K562 (cell line): ENCODE results near the gene AIMP2. TPM values are rescaled to one million over a fixed set of nuclear protein-coding genes. Genes with fewer than 3 reads are reported as not detected.
A peak's percentile ranks its signal among the peaks of the same experiment; 100 is the strongest.

Source experiments
- MBD2 ChIP-seq: sonication (generic); IDR thresholded peaks from 2 replicates; pipeline ENCODE4 v1.6.1; 2016; ENCODE audit warnings: low read depth, borderline replicate concordance
- MED1 ChIP-seq: sonication (generic); formaldehyde crosslinking; IDR thresholded peaks from 2 replicates; pipeline ENCODE4 v1.8.1; 2023; ENCODE audit warnings: missing genetic modification reagents, borderline replicate concordance
- RBBP5 ChIP-seq: fragments of 200-600 bp; sonication (generic); IDR thresholded peaks from 2 replicates; pipeline ENCODE4 v1.6.1; 2012; ENCODE audit warnings: borderline replicate concordance, mild to moderate bottlenecking, low read length, control low read depth, inconsistent platforms; ENCODE audit not compliant: insufficient read depth, poor library complexity, severe bottlenecking
- SMC3 ChIP-seq: conservative IDR thresholded peaks from 2 replicates; pipeline ENCODE4 v1.6.1; 2011; ENCODE audit warnings: low read depth, low read length, improper control_type of control experiment; ENCODE audit not compliant: insufficient read depth
- TCF7 ChIP-seq: sonication (generic); IDR thresholded peaks from 2 replicates; pipeline ENCODE4 v1.6.1; 2016; ENCODE audit warnings: antibody characterized with exemption, borderline replicate concordance
- ZBED1 ChIP-seq: IDR thresholded peaks from 2 replicates; pipeline ENCODE4 v1.6.1; 2014
- ZNF165 ChIP-seq: fragments of 250-450 bp; sonication (Bioruptor Pico); IDR thresholded peaks from 2 replicates; pipeline ENCODE4 v1.4.0; 2020; ENCODE audit warnings: borderline replicate concordance
- ZNF384 ChIP-seq: IDR thresholded peaks from 2 replicates; pipeline ENCODE4 v1.6.1; 2012; ENCODE audit warnings: low read depth, low read length, improper control_type of control experiment
- ZNF408 ChIP-seq: fragments of 250-450 bp; sonication (Bioruptor Pico); IDR thresholded peaks from 2 replicates; pipeline ENCODE4 v1.4.0; 2020; ENCODE audit warnings: low read depth, mild to moderate bottlenecking, moderate library complexity
- polyA plus RNA-seq, 8 experiments: library from polyadenylated mRNA; depleted of rRNA in 4 of 8; stranded (reverse) in 5 of 8; unstranded in 3 of 8; fragments of >200 nt; fragmentation: Nextera tagmentation in 2 of 8; fragmentation: Illumina TruSeq in 1 of 8; extraction: Ambion mirVana in 2 of 8; extraction: Trizol in 1 of 8; gene quantifications; 2 replicates each; pipeline versions ENCODE4 v1.2.1 to v1.2.3, GENCODE V29; 2011 to 2014; ENCODE audit warnings: inconsistent platforms in 1 of 8, missing spikeins in 1 of 8
- total RNA-seq, 7 experiments: library from RNA; depleted of rRNA in 6 of 7; stranded (reverse); fragments of >200 nt in 6 of 7; fragmentation: Illumina TruSeq in 2 of 7; extraction: Trizol in 2 of 7; gene quantifications; 2 replicates each; pipeline versions ENCODE4 v1.2.1 to v1.2.3, GENCODE V29; 2011 to 2021; ENCODE audit warnings: low replicate concordance in 1 of 7
- TF ChIP-seq, protein P1 (sequence below), 2 experiments: IDR thresholded peaks in 1 of 2; conservative IDR thresholded peaks in 1 of 2; 2 replicates each; pipeline ENCODE4 v1.6.1; 2016; ENCODE audit warnings: low read depth in 2 of 2, mild to moderate bottlenecking in 1 of 2, missing compliant biosample characterization in 1 of 2, missing genetic modification characterization in 1 of 2, moderate library complexity in 1 of 2
- TF ChIP-seq, protein P2 (sequence below): fragments of 450-650 bp; formaldehyde crosslinking; IDR thresholded peaks from 2 replicates; pipeline ENCODE4 v1.4.0; 2020; ENCODE audit warnings: mild to moderate bottlenecking, moderate library complexity
- TF ChIP-seq, protein P3 (sequence below), 2 experiments: fragments of 450-650 bp; formaldehyde crosslinking in 1 of 2; IDR thresholded peaks; 2 replicates each; pipeline versions ENCODE4 v1.4.0 to v1.6.1; 2014 to 2020; ENCODE audit warnings: mild to moderate bottlenecking in 2 of 2, borderline replicate concordance in 1 of 2, low read depth in 1 of 2
- TF ChIP-seq, protein P4 (sequence below): fragments of 450-650 bp; formaldehyde crosslinking; IDR thresholded peaks from 2 replicates; pipeline ENCODE4 v1.4.0; 2022; ENCODE audit warnings: mild to moderate bottlenecking, moderate library complexity

AIMP2 gene
- total and polyA plus RNA-seq, 9 of the 15 experiments (the other 6 are each of a cell fraction or from before 2014, with no cell fraction given): 47.5 to 84.9 (median 63.5) TPM

DNA sequence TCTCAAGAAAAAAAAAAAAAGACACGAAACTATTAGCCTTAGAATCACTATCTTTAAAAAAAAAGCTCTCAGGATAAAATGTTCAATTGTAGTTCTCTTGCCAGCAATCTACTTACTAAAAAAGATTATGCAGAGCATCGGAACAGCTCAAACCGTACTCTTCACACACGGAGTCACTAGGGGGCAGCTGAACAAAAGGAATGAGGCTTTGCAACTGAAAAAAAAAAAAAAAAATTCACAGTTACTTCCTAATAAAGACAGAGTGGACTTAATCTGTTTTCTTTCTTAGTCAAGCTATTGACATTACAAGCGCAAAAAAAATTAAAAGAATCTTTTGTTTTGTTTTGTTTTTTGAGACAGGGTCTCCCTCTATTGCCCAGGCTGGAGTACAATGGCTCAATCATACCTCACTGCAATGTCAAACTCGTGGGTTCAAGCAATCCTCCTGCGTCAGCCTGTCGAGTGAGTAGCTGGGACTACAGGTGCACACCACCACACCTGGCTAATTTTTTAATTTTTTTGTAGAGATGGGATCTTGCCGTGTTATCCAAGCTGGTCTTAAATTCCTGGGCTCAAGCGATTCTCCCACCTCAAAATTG, 11.8 kb upstream of the AIMP2 start (continued):
- no peak for TF ChIP-seq TCF7
- no peak for TF ChIP-seq MBD2
- peak; percentile 99 for TF ChIP-seq ZNF384
- no peak for TF ChIP-seq MED1 (CRISPR knock-in tag)
- TF ChIP-seq, protein P1, sequence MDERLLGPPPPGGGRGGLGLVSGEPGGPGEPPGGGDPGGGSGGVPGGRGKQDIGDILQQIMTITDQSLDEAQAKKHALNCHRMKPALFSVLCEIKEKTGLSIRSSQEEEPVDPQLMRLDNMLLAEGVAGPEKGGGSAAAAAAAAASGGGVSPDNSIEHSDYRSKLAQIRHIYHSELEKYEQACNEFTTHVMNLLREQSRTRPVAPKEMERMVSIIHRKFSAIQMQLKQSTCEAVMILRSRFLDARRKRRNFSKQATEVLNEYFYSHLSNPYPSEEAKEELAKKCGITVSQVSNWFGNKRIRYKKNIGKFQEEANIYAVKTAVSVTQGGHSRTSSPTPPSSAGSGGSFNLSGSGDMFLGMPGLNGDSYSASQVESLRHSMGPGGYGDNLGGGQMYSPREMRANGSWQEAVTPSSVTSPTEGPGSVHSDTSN (CRISPR knock-in tag; IDR thresholded peaks at IDR 0.05; ENCODE audit: low read depth): no peak
- TF ChIP-seq, protein P1 (tag; conservative IDR thresholded peaks at IDR 0.05; ENCODE audit: low read depth): no peak
- TF ChIP-seq SMC3: peak; percentile 65
- TF ChIP-seq ZNF165 (CRISPR knock-in tag): no peak
- no peak for TF ChIP-seq ZBED1
- TF ChIP-seq RBBP5: no peak
- TF ChIP-seq, protein P2, sequence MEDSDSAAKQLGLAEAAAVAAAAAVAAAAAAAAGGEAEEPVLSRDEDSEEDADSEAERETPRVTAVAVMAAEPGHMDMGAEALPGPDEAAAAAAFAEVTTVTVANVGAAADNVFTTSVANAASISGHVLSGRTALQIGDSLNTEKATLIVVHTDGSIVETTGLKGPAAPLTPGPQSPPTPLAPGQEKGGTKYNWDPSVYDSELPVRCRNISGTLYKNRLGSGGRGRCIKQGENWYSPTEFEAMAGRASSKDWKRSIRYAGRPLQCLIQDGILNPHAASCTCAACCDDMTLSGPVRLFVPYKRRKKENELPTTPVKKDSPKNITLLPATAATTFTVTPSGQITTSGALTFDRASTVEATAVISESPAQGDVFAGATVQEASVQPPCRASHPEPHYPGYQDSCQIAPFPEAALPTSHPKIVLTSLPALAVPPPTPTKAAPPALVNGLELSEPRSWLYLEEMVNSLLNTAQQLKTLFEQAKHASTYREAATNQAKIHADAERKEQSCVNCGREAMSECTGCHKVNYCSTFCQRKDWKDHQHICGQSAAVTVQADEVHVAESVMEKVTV (CRISPR knock-in tag): peak; percentile 82
- TF ChIP-seq, protein P3, sequence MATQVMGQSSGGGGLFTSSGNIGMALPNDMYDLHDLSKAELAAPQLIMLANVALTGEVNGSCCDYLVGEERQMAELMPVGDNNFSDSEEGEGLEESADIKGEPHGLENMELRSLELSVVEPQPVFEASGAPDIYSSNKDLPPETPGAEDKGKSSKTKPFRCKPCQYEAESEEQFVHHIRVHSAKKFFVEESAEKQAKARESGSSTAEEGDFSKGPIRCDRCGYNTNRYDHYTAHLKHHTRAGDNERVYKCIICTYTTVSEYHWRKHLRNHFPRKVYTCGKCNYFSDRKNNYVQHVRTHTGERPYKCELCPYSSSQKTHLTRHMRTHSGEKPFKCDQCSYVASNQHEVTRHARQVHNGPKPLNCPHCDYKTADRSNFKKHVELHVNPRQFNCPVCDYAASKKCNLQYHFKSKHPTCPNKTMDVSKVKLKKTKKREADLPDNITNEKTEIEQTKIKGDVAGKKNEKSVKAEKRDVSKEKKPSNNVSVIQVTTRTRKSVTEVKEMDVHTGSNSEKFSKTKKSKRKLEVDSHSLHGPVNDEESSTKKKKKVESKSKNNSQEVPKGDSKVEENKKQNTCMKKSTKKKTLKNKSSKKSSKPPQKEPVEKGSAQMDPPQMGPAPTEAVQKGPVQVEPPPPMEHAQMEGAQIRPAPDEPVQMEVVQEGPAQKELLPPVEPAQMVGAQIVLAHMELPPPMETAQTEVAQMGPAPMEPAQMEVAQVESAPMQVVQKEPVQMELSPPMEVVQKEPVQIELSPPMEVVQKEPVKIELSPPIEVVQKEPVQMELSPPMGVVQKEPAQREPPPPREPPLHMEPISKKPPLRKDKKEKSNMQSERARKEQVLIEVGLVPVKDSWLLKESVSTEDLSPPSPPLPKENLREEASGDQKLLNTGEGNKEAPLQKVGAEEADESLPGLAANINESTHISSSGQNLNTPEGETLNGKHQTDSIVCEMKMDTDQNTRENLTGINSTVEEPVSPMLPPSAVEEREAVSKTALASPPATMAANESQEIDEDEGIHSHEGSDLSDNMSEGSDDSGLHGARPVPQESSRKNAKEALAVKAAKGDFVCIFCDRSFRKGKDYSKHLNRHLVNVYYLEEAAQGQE (IDR thresholded peaks at IDR 0.05; ENCODE audit: borderline replicate concordance): peak; percentile 86
- TF ChIP-seq, protein P3 (CRISPR knock-in tag; IDR thresholded peaks at IDR 0.05; ENCODE audit: low read depth): no peak
- TF ChIP-seq ZNF408: no peak
- TF ChIP-seq, protein P4, sequence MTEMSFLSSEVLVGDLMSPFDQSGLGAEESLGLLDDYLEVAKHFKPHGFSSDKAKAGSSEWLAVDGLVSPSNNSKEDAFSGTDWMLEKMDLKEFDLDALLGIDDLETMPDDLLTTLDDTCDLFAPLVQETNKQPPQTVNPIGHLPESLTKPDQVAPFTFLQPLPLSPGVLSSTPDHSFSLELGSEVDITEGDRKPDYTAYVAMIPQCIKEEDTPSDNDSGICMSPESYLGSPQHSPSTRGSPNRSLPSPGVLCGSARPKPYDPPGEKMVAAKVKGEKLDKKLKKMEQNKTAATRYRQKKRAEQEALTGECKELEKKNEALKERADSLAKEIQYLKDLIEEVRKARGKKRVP (CRISPR knock-in tag): no peak
